Measurements from ENCODE around the gene SNIP1.

DNA sequence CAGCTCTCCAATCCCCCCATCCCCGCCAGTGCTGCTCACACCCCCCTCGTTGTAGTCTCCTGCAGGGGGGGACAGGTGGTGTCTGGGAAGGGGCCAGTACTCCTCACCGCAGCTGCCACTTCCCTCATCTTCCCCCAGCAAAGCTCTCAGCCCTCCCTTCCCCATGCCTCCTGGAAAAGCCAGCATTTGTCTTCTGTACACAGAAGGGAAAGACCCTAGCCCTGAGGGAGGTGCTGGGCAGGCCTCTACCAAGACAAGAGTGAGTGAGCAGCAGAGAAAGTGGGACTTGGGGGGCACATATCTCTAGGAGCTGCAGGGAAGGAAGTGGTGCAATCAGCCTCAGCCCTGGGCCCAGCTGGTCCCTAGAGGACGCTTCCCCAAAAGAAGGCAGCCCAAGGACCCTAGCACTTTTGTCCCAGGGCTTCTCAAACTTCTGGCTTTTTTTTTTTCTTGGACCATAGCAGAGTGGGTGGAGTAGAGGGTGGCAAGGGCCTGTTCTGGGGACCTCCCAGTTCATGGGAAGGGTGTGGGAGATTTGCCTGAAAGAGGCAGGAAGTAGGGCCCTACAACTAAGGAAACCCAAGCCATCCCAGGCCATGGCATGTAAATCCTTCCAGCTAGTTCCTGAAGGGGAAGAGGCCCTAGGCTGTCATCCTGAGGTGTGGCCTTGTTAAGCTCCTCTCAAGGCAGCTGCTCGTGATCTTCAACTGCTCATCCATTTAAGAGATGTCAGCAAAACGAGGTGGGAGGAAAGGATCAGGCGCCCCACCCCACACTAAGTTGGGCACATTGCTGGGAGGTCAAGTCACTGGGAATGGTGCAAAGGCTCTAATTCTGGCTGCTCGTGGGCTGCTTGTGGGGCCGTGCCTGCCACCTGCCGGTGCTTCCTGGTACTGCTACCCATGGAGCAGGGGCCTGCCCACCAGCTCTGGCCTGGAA is 67.1 kb downstream of the SNIP1 start:
- no peak for TF ChIP-seq POLR2AphosphoS5 (IDR thresholded peaks at IDR 0.05; ENCODE audit: low read depth, low read length)
- TF ChIP-seq, protein P1, sequence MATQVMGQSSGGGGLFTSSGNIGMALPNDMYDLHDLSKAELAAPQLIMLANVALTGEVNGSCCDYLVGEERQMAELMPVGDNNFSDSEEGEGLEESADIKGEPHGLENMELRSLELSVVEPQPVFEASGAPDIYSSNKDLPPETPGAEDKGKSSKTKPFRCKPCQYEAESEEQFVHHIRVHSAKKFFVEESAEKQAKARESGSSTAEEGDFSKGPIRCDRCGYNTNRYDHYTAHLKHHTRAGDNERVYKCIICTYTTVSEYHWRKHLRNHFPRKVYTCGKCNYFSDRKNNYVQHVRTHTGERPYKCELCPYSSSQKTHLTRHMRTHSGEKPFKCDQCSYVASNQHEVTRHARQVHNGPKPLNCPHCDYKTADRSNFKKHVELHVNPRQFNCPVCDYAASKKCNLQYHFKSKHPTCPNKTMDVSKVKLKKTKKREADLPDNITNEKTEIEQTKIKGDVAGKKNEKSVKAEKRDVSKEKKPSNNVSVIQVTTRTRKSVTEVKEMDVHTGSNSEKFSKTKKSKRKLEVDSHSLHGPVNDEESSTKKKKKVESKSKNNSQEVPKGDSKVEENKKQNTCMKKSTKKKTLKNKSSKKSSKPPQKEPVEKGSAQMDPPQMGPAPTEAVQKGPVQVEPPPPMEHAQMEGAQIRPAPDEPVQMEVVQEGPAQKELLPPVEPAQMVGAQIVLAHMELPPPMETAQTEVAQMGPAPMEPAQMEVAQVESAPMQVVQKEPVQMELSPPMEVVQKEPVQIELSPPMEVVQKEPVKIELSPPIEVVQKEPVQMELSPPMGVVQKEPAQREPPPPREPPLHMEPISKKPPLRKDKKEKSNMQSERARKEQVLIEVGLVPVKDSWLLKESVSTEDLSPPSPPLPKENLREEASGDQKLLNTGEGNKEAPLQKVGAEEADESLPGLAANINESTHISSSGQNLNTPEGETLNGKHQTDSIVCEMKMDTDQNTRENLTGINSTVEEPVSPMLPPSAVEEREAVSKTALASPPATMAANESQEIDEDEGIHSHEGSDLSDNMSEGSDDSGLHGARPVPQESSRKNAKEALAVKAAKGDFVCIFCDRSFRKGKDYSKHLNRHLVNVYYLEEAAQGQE (IDR thresholded peaks at IDR 0.05; ENCODE audit: insufficient read depth in 1 of 2, low read depth in 2 of 2, low read length in 2 of 2) = no peak
- TF ChIP-seq TAF1 (IDR thresholded peaks at IDR 0.05; ENCODE audit: borderline replicate concordance, insufficient read depth, low read length) = no peak
- TF ChIP-seq SIN3A (IDR thresholded peaks at IDR 0.05; ENCODE audit: borderline replicate concordance, insufficient read depth, low read length) = no peak
- TF ChIP-seq FOXP2 (optimal IDR thresholded peaks at IDR 0.05; ENCODE audit: borderline replicate concordance, extremely low read depth, extremely low read length, insufficient read depth) = no peak

Measured in PFSK-1 (cell line).